ENCODE data around the gene ACAP3.

- TF ChIP-seq CTCF (IDR thresholded peaks at IDR 0.05 in 4 of 5, conservative IDR thresholded peaks at IDR 0.05 in 1 of 5) (no peak), POLR2A (IDR thresholded peaks at IDR 0.05) (no peak)
Observed at GRCh38 chr1:1292851-1293250, 14.9 kb downstream of the ACAP3 start.

All from gastrocnemius medialis (tissue), 4 donors.